Measurements from ENCODE around the gene C2orf72.

C2orf72 gene

DNA sequence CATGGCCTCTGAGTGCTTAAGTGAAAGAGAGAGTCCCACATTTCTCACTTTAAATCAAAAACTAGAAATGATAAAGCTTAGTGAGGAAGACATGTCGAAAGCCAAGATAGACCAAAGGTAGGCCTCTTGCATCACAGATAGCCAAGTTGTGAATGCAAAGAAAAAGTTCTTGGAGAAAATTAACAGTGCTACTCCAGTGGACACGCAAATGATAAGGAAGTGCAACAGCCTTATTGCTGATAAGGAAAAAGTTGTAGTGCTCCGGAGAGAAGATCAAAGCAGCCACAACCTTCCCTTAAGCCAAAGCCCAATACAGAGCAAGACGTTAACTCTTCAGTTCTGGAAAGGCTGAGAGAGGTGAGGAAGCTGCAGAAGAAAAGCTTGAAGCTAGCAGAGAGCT lies 51.4 kb downstream of the C2orf72 start:
- no peak for DNase-seq

DNA sequence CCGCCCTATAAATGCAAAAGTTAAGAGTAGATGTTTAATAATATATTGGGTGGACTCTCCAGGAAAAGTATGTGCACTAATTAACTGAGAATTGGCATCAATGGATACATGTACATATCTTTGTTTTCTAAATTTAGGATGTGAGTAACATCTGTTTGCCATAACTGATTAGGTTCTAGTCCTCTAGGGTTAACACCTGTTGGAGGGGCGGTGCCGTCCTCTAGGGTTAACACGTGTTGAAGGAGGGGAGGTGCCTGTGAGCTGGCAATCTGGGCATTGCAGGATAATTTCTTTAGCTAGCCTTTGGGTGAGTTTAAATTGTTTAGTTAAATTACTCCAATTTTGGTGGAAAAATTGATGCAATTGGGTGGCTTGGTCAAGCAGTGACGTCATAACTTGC lies 56.6 kb downstream of the C2orf72 start:
- no peak for DNase-seq

DNA sequence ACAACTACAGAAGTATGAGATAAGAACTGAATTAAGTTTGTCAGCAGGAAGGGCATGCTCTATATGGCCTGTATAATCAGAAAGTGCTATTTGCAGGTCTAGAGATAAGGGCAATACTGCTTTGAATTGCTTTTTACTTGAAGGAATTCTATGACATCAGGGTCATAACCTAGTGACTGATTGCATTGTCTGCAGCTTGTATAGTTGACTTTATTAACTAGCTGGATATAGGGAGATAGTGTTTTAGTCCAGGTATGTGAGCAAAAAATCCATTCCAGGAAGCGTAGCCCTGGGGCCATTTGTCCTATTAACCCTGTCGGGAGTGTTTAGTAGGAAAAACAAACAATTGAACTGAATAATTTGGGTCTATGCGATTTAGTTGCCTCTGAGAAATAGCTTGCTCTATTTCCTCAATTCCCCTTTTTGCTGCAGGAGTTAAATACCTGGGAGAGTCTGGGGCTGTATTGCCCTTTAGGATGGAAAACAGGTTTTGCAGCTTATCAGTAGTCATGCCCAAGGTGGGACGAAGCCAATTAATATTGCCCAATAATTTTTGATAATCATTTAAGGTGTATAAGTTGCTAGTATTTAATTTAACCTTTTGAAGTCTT lies 57.5 kb downstream of the C2orf72 start:
- DNase-seq: no peak
